Measurements from ENCODE around the gene HBEGF. TPM values are rescaled to one million over a fixed set of nuclear protein-coding genes. Genes with fewer than 3 reads are reported as not detected.

The HBEGF gene
- total and polyA plus RNA-seq, 2 experiments from 2014 or later = 2.2 to 2.9 TPM

GRCh38 chr5:140324617-140325241 lies 21.7 kb downstream of the HBEGF start (continued):
- TF ChIP-seq, protein P1, sequence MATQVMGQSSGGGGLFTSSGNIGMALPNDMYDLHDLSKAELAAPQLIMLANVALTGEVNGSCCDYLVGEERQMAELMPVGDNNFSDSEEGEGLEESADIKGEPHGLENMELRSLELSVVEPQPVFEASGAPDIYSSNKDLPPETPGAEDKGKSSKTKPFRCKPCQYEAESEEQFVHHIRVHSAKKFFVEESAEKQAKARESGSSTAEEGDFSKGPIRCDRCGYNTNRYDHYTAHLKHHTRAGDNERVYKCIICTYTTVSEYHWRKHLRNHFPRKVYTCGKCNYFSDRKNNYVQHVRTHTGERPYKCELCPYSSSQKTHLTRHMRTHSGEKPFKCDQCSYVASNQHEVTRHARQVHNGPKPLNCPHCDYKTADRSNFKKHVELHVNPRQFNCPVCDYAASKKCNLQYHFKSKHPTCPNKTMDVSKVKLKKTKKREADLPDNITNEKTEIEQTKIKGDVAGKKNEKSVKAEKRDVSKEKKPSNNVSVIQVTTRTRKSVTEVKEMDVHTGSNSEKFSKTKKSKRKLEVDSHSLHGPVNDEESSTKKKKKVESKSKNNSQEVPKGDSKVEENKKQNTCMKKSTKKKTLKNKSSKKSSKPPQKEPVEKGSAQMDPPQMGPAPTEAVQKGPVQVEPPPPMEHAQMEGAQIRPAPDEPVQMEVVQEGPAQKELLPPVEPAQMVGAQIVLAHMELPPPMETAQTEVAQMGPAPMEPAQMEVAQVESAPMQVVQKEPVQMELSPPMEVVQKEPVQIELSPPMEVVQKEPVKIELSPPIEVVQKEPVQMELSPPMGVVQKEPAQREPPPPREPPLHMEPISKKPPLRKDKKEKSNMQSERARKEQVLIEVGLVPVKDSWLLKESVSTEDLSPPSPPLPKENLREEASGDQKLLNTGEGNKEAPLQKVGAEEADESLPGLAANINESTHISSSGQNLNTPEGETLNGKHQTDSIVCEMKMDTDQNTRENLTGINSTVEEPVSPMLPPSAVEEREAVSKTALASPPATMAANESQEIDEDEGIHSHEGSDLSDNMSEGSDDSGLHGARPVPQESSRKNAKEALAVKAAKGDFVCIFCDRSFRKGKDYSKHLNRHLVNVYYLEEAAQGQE (IDR thresholded peaks at IDR 0.05; ENCODE audit: unreplicated experiment) = no peak
- no peak for TF ChIP-seq EZH2 (IDR thresholded peaks at IDR 0.05; ENCODE audit: low read depth, unreplicated experiment)

GRCh38 chr5:140324041-140324600 lies 22.3 kb downstream of the HBEGF start:
- H3K27me3 Mint-ChIP-seq (ENCODE audit: insufficient read depth, low read depth, poor library complexity) = peaks cover 2% of the 10 kb centered on the region
- peaks cover 12% of the 10 kb centered on the region for H3K4me1 Mint-ChIP-seq
- no peak overlapping the region for H3K27ac Mint-ChIP-seq
- Histone ChIP-seq H3K4me3 (no peak overlapping the region), H3K79me2 (replicated peaks; ENCODE audit: insufficient read depth) (no peaks in the 10 kb centered on the region), H3F3A (replicated peaks; ENCODE audit: low read depth) (no peaks in the 10 kb centered on the region), H3K9me2 (ENCODE audit: insufficient read depth) (0 out of 2 replicates have a peak, but pooled peaks cover 5% of the 10 kb centered on the region), H3K4me2 (no peak overlapping the region), H3K36me3 (ENCODE audit: insufficient read depth) (no peaks in the 10 kb centered on the region), H3K27me3 (ENCODE audit: insufficient read depth) (no peaks in the 10 kb centered on the region), H4K20me1 (replicated peaks; ENCODE audit: insufficient read depth) (no peaks in the 10 kb centered on the region), H2AFZ (no peak overlapping the region), H3K4me1 (ENCODE audit: insufficient read depth) (peaks cover 5% of the 10 kb centered on the region; the same call in 1 of the 2 replicates), H3K27ac (ENCODE audit: low read depth) (no peak overlapping the region)
- no peaks in the 10 kb centered on the region for H3K9me3 Mint-ChIP-seq
- no peak overlapping the region for H3K4me3 Mint-ChIP-seq
- ATAC-seq = no peak
- no peak for DNase-seq (ENCODE audit: low spot score)
- no peaks in the 10 kb centered on the region for H3K36me3 Mint-ChIP-seq (ENCODE audit: low read depth)
- TF ChIP-seq, protein P1 (IDR thresholded peaks at IDR 0.05; ENCODE audit: unreplicated experiment) = no peak
- TF ChIP-seq STAT1 (IDR thresholded peaks at IDR 0.05; ENCODE audit: unreplicated experiment) (no peak), ZNF114 (CRISPR knock-in tag; IDR thresholded peaks at IDR 0.05) (no peak), POLR2AphosphoS5 (IDR thresholded peaks at IDR 0.05; ENCODE audit: low read depth) (no peak), ZNF462 (CRISPR knock-in tag; IDR thresholded peaks at IDR 0.05) (no peak), EZH2phosphoT487 (IDR thresholded peaks at IDR 0.05; ENCODE audit: unreplicated experiment) (no peak), NANOG (IDR thresholded peaks at IDR 0.05; ENCODE audit: borderline replicate concordance) (no peak), ZNF331 (CRISPR knock-in tag; IDR thresholded peaks at IDR 0.05; ENCODE audit: low read depth) (no peak), EZH2 (IDR thresholded peaks at IDR 0.05; ENCODE audit: low read depth, unreplicated experiment) (no peak), JUNB (IDR thresholded peaks at IDR 0.05; ENCODE audit: unreplicated experiment) (no peak)

Data from GM23338 (cell line).